ENCODE results near the gene ATP6V0B. TPM values are rescaled to one million over a fixed set of nuclear protein-coding genes. Genes with fewer than 3 reads are reported as not detected.

ATP6V0B gene
- total and polyA plus RNA-seq, 8 donors, result 56.5 to 239 (median 66.1) TPM

GRCh38 chr1:43930949-43931275 lies 43.8 kb upstream of the ATP6V0B start:
- Histone ChIP-seq H3K27ac (no peak overlapping the region), H3K4me1 (peaks cover 7 to 28% of the 10 kb centered on the region in 2 donors), H3K27me3 (peaks cover 0 to 35% of the 10 kb centered on the region in 2 donors), H3K4me3 (no peak overlapping the region), H3K9me3 (no peaks in the 10 kb centered on the region), H3K36me3 (peaks cover 0 to 6% of the 10 kb centered on the region in 2 donors)
- DNase-seq, result no peak
- TF ChIP-seq, protein P1, sequence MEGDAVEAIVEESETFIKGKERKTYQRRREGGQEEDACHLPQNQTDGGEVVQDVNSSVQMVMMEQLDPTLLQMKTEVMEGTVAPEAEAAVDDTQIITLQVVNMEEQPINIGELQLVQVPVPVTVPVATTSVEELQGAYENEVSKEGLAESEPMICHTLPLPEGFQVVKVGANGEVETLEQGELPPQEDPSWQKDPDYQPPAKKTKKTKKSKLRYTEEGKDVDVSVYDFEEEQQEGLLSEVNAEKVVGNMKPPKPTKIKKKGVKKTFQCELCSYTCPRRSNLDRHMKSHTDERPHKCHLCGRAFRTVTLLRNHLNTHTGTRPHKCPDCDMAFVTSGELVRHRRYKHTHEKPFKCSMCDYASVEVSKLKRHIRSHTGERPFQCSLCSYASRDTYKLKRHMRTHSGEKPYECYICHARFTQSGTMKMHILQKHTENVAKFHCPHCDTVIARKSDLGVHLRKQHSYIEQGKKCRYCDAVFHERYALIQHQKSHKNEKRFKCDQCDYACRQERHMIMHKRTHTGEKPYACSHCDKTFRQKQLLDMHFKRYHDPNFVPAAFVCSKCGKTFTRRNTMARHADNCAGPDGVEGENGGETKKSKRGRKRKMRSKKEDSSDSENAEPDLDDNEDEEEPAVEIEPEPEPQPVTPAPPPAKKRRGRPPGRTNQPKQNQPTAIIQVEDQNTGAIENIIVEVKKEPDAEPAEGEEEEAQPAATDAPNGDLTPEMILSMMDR (IDR thresholded peaks at IDR 0.05), result no peak
- ATAC-seq, result no peak
- intact Hi-C loops (cut with DNase I), result loop anchor here in 1 of 2 donors (10.0 kb wide), 1 partner anchor 166 kb away; no protein-coding TSS in a partner anchor

GRCh38 chr1:43931711-43932660 lies 42.8 kb upstream of the ATP6V0B start:
- TF ChIP-seq, protein P1 (IDR thresholded peaks at IDR 0.05), result no peak
- peaks cover 0 to 44% of the 10 kb centered on the region in 2 donors for H3K27me3 ChIP-seq
- intact Hi-C loops (cut with DNase I), result loop anchor here in 1 of 2 donors (10.0 kb wide), 1 partner anchor 167 kb away; no protein-coding TSS in a partner anchor
- no peak for ATAC-seq
- H3K36me3 ChIP-seq, result peaks cover 0 to 2% of the 10 kb centered on the region in 2 donors
- H3K27ac ChIP-seq, result no peak overlapping the region
- H3K4me3 ChIP-seq, result no peak overlapping the region
- H3K9me3 ChIP-seq, result no peaks in the 10 kb centered on the region
- DNase-seq, result no peak
- peaks cover 8 to 39% of the 10 kb centered on the region in 2 donors for H3K4me1 ChIP-seq

- intact Hi-C loops (cut with DNase I), result loop anchor here in 1 of 2 donors (10.0 kb wide), 1 partner anchor 168 kb away; no protein-coding TSS in a partner anchor
- Histone ChIP-seq H3K4me3 (peak overlapping the region; percentile 21 to 36), H3K27ac (no peak overlapping the region), H3K36me3 (no peaks in the 10 kb centered on the region), H3K4me1 (peaks cover 8 to 39% of the 10 kb centered on the region in 2 donors), H3K9me3 (no peaks in the 10 kb centered on the region), H3K27me3 (peaks cover 0 to 45% of the 10 kb centered on the region in 2 donors)
- TF ChIP-seq, protein P1 (IDR thresholded peaks at IDR 0.05), result no peak
- no peak for DNase-seq
- ATAC-seq, result peak; percentile 2
Observed at GRCh38 chr1:43932786-43933385, 41.9 kb upstream of the ATP6V0B start.

DNA sequence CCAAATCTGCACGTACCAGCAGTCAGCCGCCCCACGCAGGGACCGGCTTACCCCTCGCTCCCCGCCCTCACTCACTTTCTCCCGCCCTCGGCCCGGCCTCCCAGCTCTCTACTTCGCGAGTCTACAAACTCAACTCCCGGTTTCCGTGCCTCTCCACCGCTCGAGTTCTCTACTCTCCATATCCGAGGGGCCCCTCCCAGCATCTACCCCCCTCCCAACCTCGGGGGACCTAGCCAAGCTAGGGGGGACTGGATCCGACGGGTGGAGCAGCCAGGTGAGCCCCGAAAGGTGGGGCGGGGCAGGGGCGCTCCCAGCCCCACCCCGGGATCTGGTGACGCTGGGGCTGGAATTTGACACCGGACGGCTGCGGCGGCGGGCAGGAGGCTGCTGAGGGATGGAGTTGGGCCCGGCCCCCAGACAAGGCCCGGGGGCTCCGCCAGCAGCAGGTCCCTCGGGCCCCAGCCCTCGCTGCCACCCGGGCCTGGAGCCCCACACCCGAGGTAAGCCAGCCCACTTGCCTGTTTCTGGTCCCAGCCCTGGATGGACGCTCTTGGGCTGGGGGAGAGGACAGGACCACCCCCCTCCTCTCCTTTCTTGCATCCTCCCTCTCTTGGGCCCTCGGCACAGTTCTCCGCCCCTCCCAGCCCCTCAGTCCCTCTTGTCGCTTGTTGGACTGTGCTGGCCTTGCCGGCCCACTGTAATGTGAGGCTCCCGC lies 41.2 kb upstream of the ATP6V0B start, which contains the start of gene ARTN:
Gene ARTN (plus strand): TSS at position 416 of the 715 bp plus-strand sequence. CDS start 1,856 bp downstream, outside the sequence.
- ATAC-seq (peak; percentile 80), DNase-seq (peak in 3 of 4 donors; percentile 15 to 82 (median 47))
- Histone ChIP-seq H3K27ac (no peak within 1 kb of the TSS), H3K36me3 (no peaks in the 10 kb centered on the region), H3K27me3 (peaks cover 0 to 45% of the 10 kb centered on the region in 2 donors), H3K4me3 (peak within 1 kb of the TSS; percentile 21 to 36), H3K4me1 (peaks cover 8 to 39% of the 10 kb centered on the region in 2 donors), H3K9me3 (no peaks in the 10 kb centered on the region)
- TF ChIP-seq, protein P1 (IDR thresholded peaks at IDR 0.05), result no peak
- intact Hi-C loops (cut with DNase I), result loop anchor here (2.0 to 10.0 kb wide), 2 partner anchors 167 to 169 kb away; no protein-coding TSS in a partner anchor
